Epithelial cell of proximal tubule (primary cell): ENCODE results near the gene SLC26A8. TPM values are rescaled to one million over a fixed set of nuclear protein-coding genes. Genes with fewer than 3 reads are reported as not detected.

Experiments
- DNase-seq: peaks from one replicate; pipeline ENCODE4 v3.0.0-alpha.2; 2011; ENCODE audit warnings: low read depth
- H3K4me3 ChIP-seq: 2 replicates; pipeline ENCODE4 v1.5.1; 2011; ENCODE audit warnings: low read depth, mild to moderate bottlenecking, low read length
- total RNA-seq: library from RNA; depleted of rRNA; stranded (reverse); fragments of >200 nt; gene quantifications from 2 replicates; pipeline ENCODE4 v1.2.3, GENCODE V29; 2015
- TF ChIP-seq, protein P1 (sequence below): conservative IDR thresholded peaks from 2 replicates; pipeline ENCODE4 v1.5.1; 2012; ENCODE audit warnings: low read depth, mild to moderate bottlenecking, low read length

Gene SLC26A8
- total RNA-seq, 1 donor from 2014 or later: not detected

DNA sequence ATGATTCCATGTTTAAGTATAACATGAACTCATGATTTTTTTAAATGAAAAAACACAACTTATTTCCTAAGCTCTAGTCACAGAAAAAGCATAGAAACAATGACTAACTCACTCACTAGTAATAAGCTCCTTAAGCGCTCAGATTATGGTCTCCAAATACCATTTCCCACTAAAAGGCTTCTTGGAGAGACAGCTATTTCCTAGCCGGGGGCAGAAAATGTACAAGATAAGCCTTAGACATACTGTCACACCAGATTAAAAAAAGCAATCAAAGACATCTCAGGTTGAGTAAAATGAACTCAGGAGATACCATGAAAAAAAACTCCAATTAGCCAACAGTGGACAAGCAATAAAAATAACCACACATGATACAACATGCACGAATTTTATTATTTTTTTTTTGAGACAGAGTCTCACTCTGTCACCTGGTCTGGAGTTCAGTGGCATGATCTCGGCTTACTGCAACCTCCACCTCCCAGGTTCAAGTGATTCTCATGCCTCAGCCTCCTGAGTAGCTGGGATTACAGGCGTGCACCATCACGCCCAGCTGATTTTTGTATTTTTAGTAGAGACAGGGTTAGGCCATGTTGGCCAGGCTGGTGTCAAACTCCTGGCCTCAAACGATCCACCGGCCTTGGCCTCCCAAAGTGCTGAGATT is 118.5 kb downstream of the SLC26A8 start:
- TF ChIP-seq, protein P1, sequence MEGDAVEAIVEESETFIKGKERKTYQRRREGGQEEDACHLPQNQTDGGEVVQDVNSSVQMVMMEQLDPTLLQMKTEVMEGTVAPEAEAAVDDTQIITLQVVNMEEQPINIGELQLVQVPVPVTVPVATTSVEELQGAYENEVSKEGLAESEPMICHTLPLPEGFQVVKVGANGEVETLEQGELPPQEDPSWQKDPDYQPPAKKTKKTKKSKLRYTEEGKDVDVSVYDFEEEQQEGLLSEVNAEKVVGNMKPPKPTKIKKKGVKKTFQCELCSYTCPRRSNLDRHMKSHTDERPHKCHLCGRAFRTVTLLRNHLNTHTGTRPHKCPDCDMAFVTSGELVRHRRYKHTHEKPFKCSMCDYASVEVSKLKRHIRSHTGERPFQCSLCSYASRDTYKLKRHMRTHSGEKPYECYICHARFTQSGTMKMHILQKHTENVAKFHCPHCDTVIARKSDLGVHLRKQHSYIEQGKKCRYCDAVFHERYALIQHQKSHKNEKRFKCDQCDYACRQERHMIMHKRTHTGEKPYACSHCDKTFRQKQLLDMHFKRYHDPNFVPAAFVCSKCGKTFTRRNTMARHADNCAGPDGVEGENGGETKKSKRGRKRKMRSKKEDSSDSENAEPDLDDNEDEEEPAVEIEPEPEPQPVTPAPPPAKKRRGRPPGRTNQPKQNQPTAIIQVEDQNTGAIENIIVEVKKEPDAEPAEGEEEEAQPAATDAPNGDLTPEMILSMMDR: no peak
- DNase-seq: no peak
- no peak overlapping the region for H3K4me3 ChIP-seq

DNA sequence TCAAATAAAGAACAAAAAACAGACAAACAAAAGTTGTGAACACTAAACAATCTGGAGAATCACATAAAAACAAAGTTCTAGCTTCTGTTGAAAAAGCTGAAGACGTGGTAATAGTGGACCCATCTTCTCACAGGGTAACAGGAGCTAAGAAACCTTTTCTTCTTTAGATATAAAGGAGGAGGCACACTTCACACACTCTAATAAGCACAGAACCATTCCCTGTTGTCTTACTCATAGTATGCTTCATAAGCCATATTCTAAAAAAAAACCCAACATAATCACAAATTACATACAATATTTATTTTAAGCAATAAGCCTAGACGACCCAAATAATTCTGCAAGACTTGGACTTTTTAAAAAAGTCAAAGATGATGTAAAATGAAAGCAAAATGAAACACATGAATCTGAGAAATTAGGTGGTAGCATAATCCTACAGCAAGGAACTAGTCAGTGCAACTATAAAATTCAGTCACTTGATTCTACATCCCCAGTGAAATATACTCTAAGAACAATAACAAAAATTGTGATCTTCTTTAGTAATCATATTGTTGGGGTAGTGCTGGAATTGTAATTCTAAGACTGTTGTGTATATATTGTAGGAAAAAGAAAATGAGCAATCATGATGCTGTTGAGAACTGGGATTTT is 119.2 kb downstream of the SLC26A8 start:
- TF ChIP-seq, protein P1: no peak
- DNase-seq: no peak
- H3K4me3 ChIP-seq: no peak overlapping the region

DNA sequence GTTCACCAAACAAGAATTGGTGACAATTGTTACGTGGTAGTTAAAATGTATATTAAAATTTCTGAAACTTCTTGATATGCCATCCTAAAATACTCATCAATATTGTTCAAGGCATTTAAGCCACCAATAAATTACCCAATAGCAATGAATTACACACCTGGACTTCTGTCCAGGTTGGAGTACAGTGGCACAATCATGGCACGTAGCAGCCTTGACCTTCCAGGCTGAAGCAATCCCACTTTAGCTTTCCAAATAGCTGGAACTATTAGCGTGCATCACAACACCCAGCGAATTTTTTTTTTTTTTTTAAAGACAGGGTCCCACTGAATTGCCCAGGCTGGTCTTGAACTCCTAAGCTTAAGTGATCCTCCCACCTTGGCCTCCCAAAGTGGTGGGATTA is 120.8 kb downstream of the SLC26A8 start:
- TF ChIP-seq, protein P1: no peak
- no peak for DNase-seq
- no peak overlapping the region for H3K4me3 ChIP-seq

DNA sequence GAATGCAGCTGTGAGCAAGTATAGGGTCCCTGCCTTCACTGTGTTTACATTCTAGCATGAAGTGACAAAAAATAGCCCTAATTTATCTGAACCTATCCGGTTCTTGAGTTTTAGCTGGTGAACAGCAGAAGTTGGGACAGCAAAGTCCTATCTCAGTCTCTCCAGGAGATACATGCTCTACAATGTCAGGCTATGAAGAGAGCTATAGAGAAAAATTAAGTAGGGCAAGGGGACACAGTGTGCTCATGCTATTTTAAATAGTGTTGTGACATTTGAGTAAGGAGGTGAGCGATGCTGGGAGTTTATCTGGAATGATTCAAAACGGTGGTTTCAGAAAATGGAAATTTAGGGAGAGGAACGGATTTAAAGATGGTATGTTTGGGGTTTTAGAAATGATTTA is 124.0 kb downstream of the SLC26A8 start:
- no peak overlapping the region for H3K4me3 ChIP-seq
- TF ChIP-seq, protein P1: no peak
- DNase-seq: no peak

DNA sequence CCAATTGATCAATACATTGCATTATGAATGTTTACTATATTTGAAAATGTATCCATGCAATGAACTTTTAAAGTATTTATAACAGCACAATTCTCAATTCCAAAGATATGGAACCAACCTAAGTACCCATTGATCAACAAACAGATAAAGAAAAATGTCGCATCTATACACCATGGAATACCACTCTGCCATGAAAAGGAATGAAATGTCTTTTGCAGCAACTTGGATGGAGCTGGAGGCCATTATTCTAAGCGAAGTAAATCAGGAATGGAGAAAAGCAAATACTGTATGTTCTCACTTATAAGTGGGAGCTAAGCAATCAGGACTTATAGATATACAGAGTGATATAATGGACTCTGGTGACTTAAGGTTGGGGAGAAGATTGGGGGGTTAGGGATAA is 126.4 kb downstream of the SLC26A8 start:
- TF ChIP-seq, protein P1: no peak
- H3K4me3 ChIP-seq: no peak overlapping the region
- no peak for DNase-seq

DNA sequence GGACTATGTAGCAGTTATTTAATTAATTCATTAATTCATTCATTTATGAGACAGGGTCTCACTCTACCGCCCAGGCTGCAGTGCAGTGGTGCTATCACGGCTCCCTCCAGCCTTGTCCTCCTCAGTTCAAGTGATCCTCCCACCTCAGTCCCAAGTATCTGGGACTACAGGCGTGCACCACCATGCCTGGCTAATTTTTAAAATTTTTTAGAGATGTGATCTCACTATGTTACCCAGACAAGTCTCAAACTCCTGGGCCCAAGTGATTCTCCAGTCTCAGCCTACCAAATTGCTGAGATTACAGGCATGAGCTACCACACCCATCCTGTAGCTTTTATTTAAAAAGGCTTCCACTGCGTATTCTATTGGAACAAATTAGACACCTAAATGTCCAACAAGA is 127.0 kb downstream of the SLC26A8 start:
- TF ChIP-seq, protein P1: no peak
- H3K4me3 ChIP-seq: no peak overlapping the region
- no peak for DNase-seq

DNA sequence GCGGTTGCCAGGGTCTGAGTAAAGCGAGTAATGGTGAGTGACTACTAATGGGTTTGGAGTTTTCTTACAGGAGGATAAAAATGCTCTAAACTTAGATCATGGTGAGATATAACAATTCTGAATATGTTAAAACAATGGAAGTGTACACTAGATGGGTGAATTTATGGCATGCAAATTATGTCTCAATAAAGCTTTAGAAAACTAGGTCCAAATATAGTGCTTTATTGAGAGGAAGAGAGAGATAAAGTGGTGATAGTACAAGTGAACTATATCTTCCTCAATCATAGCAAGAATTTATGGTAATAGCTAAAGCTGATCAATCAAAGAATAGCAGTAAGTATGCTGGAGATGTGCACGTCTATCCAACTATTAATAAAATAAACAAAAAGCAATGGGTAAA is 127.4 kb downstream of the SLC26A8 start:
- DNase-seq: no peak
- TF ChIP-seq, protein P1: no peak
- H3K4me3 ChIP-seq: no peak overlapping the region
